SH-SY5Y (cell line): ENCODE measurements around the gene RPL10.

ENCODE experiments used
- GATA2 ChIP-seq: IDR thresholded peaks from 2 replicates; pipeline ENCODE4 v1.6.1; 2011; ENCODE audit warnings: mild to moderate bottlenecking, low read depth, low read length
- GATA3 ChIP-seq: IDR thresholded peaks from 2 replicates; pipeline ENCODE4 v1.6.1; 2011; ENCODE audit warnings: low read depth, mild to moderate bottlenecking, low read length, moderate library complexity

- TF ChIP-seq GATA2 = no peak
- TF ChIP-seq GATA3 = no peak
These were observed 19.9 kb upstream of the RPL10 start for GRCh38 chrX:154378059-154378798.
